ENCODE data around the gene MAT2A. TPM values are rescaled to one million over a fixed set of nuclear protein-coding genes. Genes with fewer than 3 reads are reported as not detected.

Gene MAT2A
- total RNA-seq, 1 experiment from 2014 or later = 444 TPM

- Histone ChIP-seq H3K36me3 (ENCODE audit: control insufficient read depth in 1 of 2, insufficient read depth in 2 of 2, low read length in 2 of 2) (no peaks in the 10 kb centered on the region), H3K4me3 (replicated peaks in 1 of 2; ENCODE audit: low read depth in 1 of 2, low read length in 2 of 2) (no peak overlapping the region), H3K4me2 (ENCODE audit: low read length) (no peak overlapping the region), H3K27ac (ENCODE audit: low read depth, low read length) (no peak overlapping the region), H3K4me1 (ENCODE audit: control insufficient read depth in 1 of 2, insufficient read depth in 2 of 2, low read length in 2 of 2) (peaks cover 12 to 24% of the 10 kb centered on the region in 2 experiments; a peak in 3 of 4 replicates), H4K20me1 (ENCODE audit: insufficient read depth) (no peaks in the 10 kb centered on the region), H3K9me3 (ENCODE audit: control insufficient read depth in 1 of 2, insufficient read depth in 1 of 2, low read depth in 1 of 2, low read length in 2 of 2) (no peaks in the 10 kb centered on the region), H3K9ac (ENCODE audit: low read length) (no peak overlapping the region), H2AFZ (ENCODE audit: low read depth, low read length, poor library complexity, severe bottlenecking) (no peak overlapping the region), H3K79me2 (ENCODE audit: insufficient read depth, low read length) (peaks cover 20% of the 10 kb centered on the region), H3K27me3 (ENCODE audit: insufficient read depth, low read length) (no peaks in the 10 kb centered on the region), H3K9me2 (ENCODE audit: insufficient read depth) (no peaks in the 10 kb centered on the region)
- no peak for TF ChIP-seq MAX (IDR thresholded peaks at IDR 0.05)
- no peak for TF ChIP-seq TCF7L2 (IDR thresholded peaks at IDR 0.05; ENCODE audit: borderline replicate concordance, extremely low read depth, insufficient read depth, insufficient read length)
- TF ChIP-seq ELF1 (IDR thresholded peaks at IDR 0.05; ENCODE audit: borderline replicate concordance, low read depth) = no peak
- TF ChIP-seq CBX3 (IDR thresholded peaks at IDR 0.05; ENCODE audit: low read depth) = no peak
- no peak for TF ChIP-seq JUND (IDR thresholded peaks at IDR 0.05)
- no peak for TF ChIP-seq SP1 (IDR thresholded peaks at IDR 0.05; ENCODE audit: low read depth)
- TF ChIP-seq ZBTB33 (IDR thresholded peaks at IDR 0.05; ENCODE audit: extremely low read depth, insufficient replicate concordance, low read length) = no peak
- TF ChIP-seq RAD21 (IDR thresholded peaks at IDR 0.05; ENCODE audit: low read depth) = no peak
- TF ChIP-seq CTCF (IDR thresholded peaks at IDR 0.05 in 2 of 3, conservative IDR thresholded peaks at IDR 0.05 in 1 of 3; ENCODE audit: borderline replicate concordance in 1 of 3, insufficient read depth in 1 of 3, low read depth in 2 of 3, low read length in 2 of 3) = no peak
- TF ChIP-seq POLR2AphosphoS5 (IDR thresholded peaks at IDR 0.05; ENCODE audit: low read depth, low read length) = no peak
- no peak for TF ChIP-seq POLR2A (IDR thresholded peaks at IDR 0.05; ENCODE audit: borderline replicate concordance, extremely low read depth, insufficient read depth, insufficient read length)
- TF ChIP-seq EZH2 (IDR thresholded peaks at IDR 0.05) = no peak
- TF ChIP-seq YY1 (IDR thresholded peaks at IDR 0.05; ENCODE audit: extremely low read depth, insufficient replicate concordance, low read depth, low read length) = no peak
- no peak for TF ChIP-seq ATF3 (IDR thresholded peaks at IDR 0.05)
- no peak for TF ChIP-seq FOSL1 (IDR thresholded peaks at IDR 0.05; ENCODE audit: low read depth)
- TF ChIP-seq ZNF274 (IDR thresholded peaks at IDR 0.05; ENCODE audit: low read depth, low read length) = no peak
- TF ChIP-seq SIN3A (IDR thresholded peaks at IDR 0.05; ENCODE audit: low read depth) = no peak
- TF ChIP-seq EZH2phosphoT487 (IDR thresholded peaks at IDR 0.05; ENCODE audit: borderline replicate concordance) = no peak
- ChIA-PET POLR2A (interaction anchor here (1.1 to 1.8 kb wide), 4 partner anchors 10 to 117 kb away, joined by 3 to 5 read pairs (median 4); no protein-coding TSS in a partner anchor), CTCF (no interaction called here), RAD21 (ENCODE audit: low non-redundant PET in 1 of 2, low total read pairs in 2 of 2, uncharacterized antibody in 2 of 2, unreplicated experiment in 2 of 2) (no interaction called here)
- ATAC-seq (no peak), DNase-seq (ENCODE audit: low read depth, low spot score) (no peak)
- intact Hi-C loops (cut with micrococcal nuclease) = no loop called here
- BruUV-seq (replicated peaks) = no TSS peak
These were observed 4.9 kb upstream of the MAT2A start for GRCh38 chr2:85534099-85534498.

All from HCT116 (cell line).